Ovary (tissue), 9 donors: ENCODE results near the gene SERINC3. TPM values are rescaled to one million over a fixed set of nuclear protein-coding genes. Genes with fewer than 3 reads are reported as not detected.

Experiments
- DNase-seq, 5 donors: peaks; one replicate each; pipeline ENCODE4 v3.0.0-alpha.2; 2019 to 2020
- H3K27ac ChIP-seq, 2 donors: fragments of 200-600 bp; one replicate each; pipeline versions ENCODE4 v1.5.1 to v1.8.0; 2019 to 2022
- H3K27me3 ChIP-seq: fragments of 200-600 bp; one replicate; pipeline ENCODE4 v1.8.0; 2022
- H3K36me3 ChIP-seq: fragments of 200-600 bp; sonication (generic); one replicate; pipeline ENCODE4 v1.5.1; 2019
- H3K4me1 ChIP-seq: one replicate; pipeline ENCODE4 v1.8.1; 2013; ENCODE audit warnings: mild to moderate bottlenecking, moderate library complexity; ENCODE audit not compliant: insufficient read depth
- H3K4me3 ChIP-seq: fragments of 200-600 bp; sonication (generic); one replicate; pipeline ENCODE4 v1.5.1; 2017
- H3K9me3 ChIP-seq, 2 donors: fragments of 200-600 bp in 1 of 2; sonication (generic) in 1 of 2; one replicate each; pipeline versions ENCODE4 v1.5.1 to v1.8.1; 2013 to 2019; ENCODE audit warnings: mild to moderate bottlenecking in 1 of 2, moderate library complexity in 1 of 2
- CTCF ChIP-seq, 3 donors: fragments of 450-650 bp in 2 of 3; fragments of 200-600 bp in 1 of 3; IDR thresholded peaks; one replicate each; pipeline versions ENCODE4 v1.5.1 to v1.8.0; 2016 to 2022; ENCODE audit warnings: antibody characterized with exemption in 3 of 3, mild to moderate bottlenecking in 1 of 3
- EP300 ChIP-seq: sonication (generic); formaldehyde crosslinking; IDR thresholded peaks from one replicate; pipeline ENCODE4 v1.6.1; 2017; ENCODE audit warnings: antibody characterized with exemption
- POLR2A ChIP-seq: fragments of 450-650 bp; IDR thresholded peaks from one replicate; pipeline ENCODE4 v1.6.1; 2017; ENCODE audit warnings: antibody characterized with exemption, mild to moderate bottlenecking, moderate library complexity
- WGBS, 3 donors: extraction: QIAGEN DNeasy Blood & Tissue Kit in 1 of 3; methylation state at CpG; one replicate each; pipeline versions ENCODE4 v1.1.5 to v1.1.7; 2013 to 2017; 5-methylcytosine and 5-hydroxymethylcytosine counted together
- intact Hi-C, 4 donors: fragments of 100-400 bp; cut with DNase I; formaldehyde crosslinking; loops; one replicate each; pipeline versions ENCODE4 v1.11.0 to v1.15.1; 2022 to 2023
- polyA plus RNA-seq, 2 donors: library from polyadenylated mRNA; stranded (reverse); fragments of 200-250 nt in 1 of 2; fragments of 350-450 nt in 1 of 2; fragmentation: Illumina TruSeq in 1 of 2; extraction: RNeasy Lipid Tissue Mini Kit (QIAGEN cat#74804) in 1 of 2; gene quantifications; one replicate each; pipeline ENCODE4 v1.2.3, GENCODE V29; 2013 to 2014
- total RNA-seq, 7 donors: library from RNA; depleted of rRNA in 2 of 7; stranded (reverse); fragments of >200 nt in 2 of 7; fragmentation: NEBNext Ultra II Directional in 3 of 7; extraction: Animal tissue kit (Norgen Biotek cat#: 25700) in 3 of 7; gene quantifications; one replicate each; pipeline versions ENCODE4 v1.1.0 to v1.2.4, GENCODE V29; 2016 to 2023
- donor health status: DM: no; HTN: no; CAD: no; lungs with moderate emphysema.
- donor health status: DM: no; HTN: no; CAD: no.
- donor health status: Bipolar disorder and iron deficiency.
- donor health status: DM: yes; HTN: yes; CAD: no.
- donor health status: DM: no; HTN: no; CAD: no.
- donor health status: DM: yes; HTN: yes; CAD: no.

The SERINC3 gene
- total and polyA plus RNA-seq, 9 donors = 52.1 to 171 (median 90.1) TPM

GRCh38 chr20:44489223-44489622, 32.6 kb downstream of the SERINC3 start:
- DNase-seq = no peak
- Histone ChIP-seq H3K4me3 (no peak overlapping the region), H3K27ac (no peak overlapping the region), H3K9me3 (no peaks in the 10 kb centered on the region), H3K36me3 (no peaks in the 10 kb centered on the region), H3K27me3 (no peaks in the 10 kb centered on the region), H3K4me1 (peaks cover 2% of the 10 kb centered on the region)
- WGBS, 3 donors = 74 to 89% (median 86%) methylated on average over 9 of the region's 9 CpGs
- intact Hi-C loops = no loop called here
- no peak for TF ChIP-seq POLR2A
- TF ChIP-seq EP300 = no peak
- TF ChIP-seq CTCF (IDR thresholded peaks at IDR 0.05) = no peak

- Histone ChIP-seq H3K27ac (no peak overlapping the region), H3K36me3 (no peaks in the 10 kb centered on the region), H3K9me3 (no peaks in the 10 kb centered on the region), H3K4me3 (no peak overlapping the region), H3K27me3 (no peaks in the 10 kb centered on the region), H3K4me1 (peaks cover 2% of the 10 kb centered on the region)
- no peak for DNase-seq
- intact Hi-C loops = no loop called here
- 85 to 92% (median 88%) methylated on average over 5 of the region's 5 CpGs for WGBS, 3 donors
- TF ChIP-seq CTCF (IDR thresholded peaks at IDR 0.05) (no peak), EP300 (no peak), POLR2A (no peak)
These were observed 33.3 kb downstream of the SERINC3 start for GRCh38 chr20:44488551-44488950.

- Histone ChIP-seq H3K36me3 (no peaks in the 10 kb centered on the region), H3K4me1 (no peaks in the 10 kb centered on the region), H3K9me3 (no peaks in the 10 kb centered on the region), H3K27me3 (no peaks in the 10 kb centered on the region), H3K4me3 (no peak overlapping the region), H3K27ac (no peak overlapping the region)
- intact Hi-C loops = no loop called here
- TF ChIP-seq POLR2A (no peak), CTCF (IDR thresholded peaks at IDR 0.05) (no peak), EP300 (no peak)
- 62 to 66% (median 66%) methylated on average over 2 of the region's 2 CpGs for WGBS, 3 donors
- no peak for DNase-seq
These were observed 36.1 kb downstream of the SERINC3 start for GRCh38 chr20:44485830-44486198.

- Histone ChIP-seq H3K36me3 (no peaks in the 10 kb centered on the region), H3K4me3 (no peak overlapping the region), H3K27ac (no peak overlapping the region), H3K4me1 (no peaks in the 10 kb centered on the region), H3K27me3 (no peaks in the 10 kb centered on the region), H3K9me3 (no peaks in the 10 kb centered on the region)
- 82 to 85% (median 82%) methylated on average over 7 of the region's 7 CpGs for WGBS, 3 donors
- TF ChIP-seq CTCF (IDR thresholded peaks at IDR 0.05) = no peak
- TF ChIP-seq POLR2A = no peak
- no peak for TF ChIP-seq EP300
- intact Hi-C loops = no loop called here
- DNase-seq = no peak
These were observed 36.6 kb downstream of the SERINC3 start for GRCh38 chr20:44485078-44485829.
